NCI-H1092 treated with DMSO at 0.1 percent for 48 hours (cell line): Measurements from ENCODE around the gene NADSYN1.
"Not testable (repeated sequence)": the region's sequence is repeated elsewhere in the genome, so short reads cannot be mapped to it uniquely, and the experiment has no call there.

Source experiments
- DNase-seq: peaks from one replicate; lab custom pipeline; 2025; lab: John Stamatoyannopoulos, UW

The NADSYN1 gene

GRCh38 chr11:71527576-71528210 is 74.7 kb downstream of the NADSYN1 start:
- DNase-seq: no peak

DNA sequence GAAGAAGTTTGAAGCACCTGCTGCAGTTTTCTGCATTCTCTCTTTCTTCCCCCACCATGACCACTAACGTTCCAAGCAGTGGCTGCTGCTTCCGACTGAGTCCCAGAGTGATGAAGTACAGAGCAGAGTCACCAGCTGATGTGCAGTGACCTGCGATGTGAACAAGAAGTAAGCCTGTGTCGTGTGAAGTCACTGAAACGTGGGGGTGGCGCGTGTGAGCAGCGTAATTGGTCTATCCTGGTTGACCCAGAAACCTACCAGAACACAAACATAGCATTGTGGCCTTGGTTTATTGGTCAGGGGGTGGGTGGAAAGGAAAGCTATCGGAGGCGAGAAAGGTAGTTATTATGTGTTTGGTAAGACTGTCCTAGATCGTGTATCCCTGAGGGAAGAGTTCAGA is 77.6 kb downstream of the NADSYN1 start:
- no peak for DNase-seq

- no peak for DNase-seq
Observed at GRCh38 chr11:71532036-71532610, 79.1 kb downstream of the NADSYN1 start.

DNA sequence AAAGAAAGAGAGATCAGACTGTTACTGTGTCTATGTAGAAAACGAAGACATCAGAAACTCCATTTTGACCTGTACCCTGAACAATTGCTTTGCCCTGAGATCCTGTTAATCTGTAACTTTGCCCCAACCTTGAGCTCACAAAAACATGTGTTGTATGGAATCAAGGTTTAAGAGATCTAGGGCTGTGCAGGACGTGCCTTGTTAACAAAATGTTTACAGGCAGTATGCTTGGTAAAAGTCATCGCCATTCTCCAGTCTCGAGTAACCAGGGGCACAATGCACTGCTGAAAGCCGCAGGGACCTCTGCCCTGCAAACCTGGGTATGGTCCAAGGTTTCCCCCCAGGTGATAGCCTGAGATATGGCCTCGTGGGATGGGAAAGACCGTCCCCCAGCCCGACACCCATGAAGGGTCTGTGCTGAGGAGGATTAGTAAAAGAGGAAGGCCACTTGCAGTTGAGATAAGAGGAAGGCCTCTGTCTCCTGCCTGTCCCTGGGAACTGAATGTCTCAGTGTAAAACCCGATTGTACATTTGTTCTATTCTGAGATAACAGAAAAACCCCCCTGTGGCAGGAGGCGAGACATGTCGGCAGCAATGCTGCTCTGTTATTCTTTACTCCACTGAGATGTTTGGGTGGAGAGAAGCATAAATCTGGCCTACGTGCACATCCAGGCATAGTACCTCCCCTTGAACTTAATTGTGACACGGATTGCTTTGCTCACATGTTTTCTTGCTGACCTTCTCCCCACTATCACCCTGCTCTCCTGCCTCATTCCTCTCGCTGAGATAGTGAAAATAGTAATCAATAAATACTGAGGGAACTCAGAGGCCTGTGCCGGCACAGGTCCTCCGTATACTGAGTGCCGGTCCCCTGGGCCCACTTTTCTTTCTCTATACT is 82.0 kb downstream of the NADSYN1 start:
- DNase-seq: not testable (repeated sequence)

- DNase-seq: no peak
Observed at GRCh38 chr11:71535825-71536224, 82.8 kb downstream of the NADSYN1 start.

GRCh38 chr11:71537537-71537936 is 84.5 kb downstream of the NADSYN1 start:
- no peak for DNase-seq

GRCh38 chr11:71537977-71538665 is 85.1 kb downstream of the NADSYN1 start, which contains the start of gene KRTAP5-8:
TSS of gene KRTAP5-8 (plus strand) at chr11:71538025. CDS start at chr11:71538056, 31 bp downstream.
- not testable (repeated sequence) for DNase-seq

DNA sequence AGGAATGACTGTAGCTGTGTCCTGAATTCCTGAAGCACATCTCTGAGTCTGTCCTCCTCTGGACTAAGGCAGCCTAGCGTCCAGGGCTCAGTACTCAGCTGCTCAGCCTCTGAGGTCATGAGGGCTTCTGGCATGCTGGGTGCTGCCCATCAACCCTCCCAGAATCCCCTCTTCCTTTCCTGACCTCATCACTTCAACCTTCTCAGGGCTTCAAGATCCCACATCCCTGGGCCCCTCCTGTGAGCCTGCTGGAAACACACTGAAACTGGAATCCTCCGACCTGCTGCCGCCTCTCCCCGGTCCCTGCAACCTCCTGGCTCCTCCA is 85.6 kb downstream of the NADSYN1 start:
- no peak for DNase-seq

- no peak for DNase-seq
Observed at GRCh38 chr11:71539017-71539416, 86.0 kb downstream of the NADSYN1 start.

- DNase-seq: not testable (repeated sequence)
Observed at GRCh38 chr11:71539971-71540370, 87.0 kb downstream of the NADSYN1 start.

- not testable (repeated sequence) for DNase-seq
Observed at GRCh38 chr11:71540521-71541304, 87.7 kb downstream of the NADSYN1 start.

DNA sequence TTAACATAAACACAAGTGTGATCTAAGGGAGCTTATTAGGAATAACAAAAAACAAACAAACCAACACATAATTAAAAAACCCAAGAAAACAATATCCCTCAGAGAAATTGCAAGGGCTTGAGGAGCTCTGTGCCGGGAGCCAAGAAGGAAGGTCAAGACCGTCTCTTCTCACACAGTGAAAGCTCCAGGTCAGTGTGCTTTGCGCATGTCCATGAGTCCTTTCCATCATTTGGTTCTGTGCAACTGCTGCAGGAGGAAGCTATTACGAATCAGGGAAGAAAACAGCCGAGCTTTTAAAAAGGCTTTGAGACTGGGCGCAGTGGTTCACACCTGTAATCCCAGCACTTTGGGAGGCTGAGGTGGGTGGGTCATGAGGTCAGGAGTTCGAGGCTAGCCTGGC is 89.4 kb downstream of the NADSYN1 start:
- no peak for DNase-seq

DNA sequence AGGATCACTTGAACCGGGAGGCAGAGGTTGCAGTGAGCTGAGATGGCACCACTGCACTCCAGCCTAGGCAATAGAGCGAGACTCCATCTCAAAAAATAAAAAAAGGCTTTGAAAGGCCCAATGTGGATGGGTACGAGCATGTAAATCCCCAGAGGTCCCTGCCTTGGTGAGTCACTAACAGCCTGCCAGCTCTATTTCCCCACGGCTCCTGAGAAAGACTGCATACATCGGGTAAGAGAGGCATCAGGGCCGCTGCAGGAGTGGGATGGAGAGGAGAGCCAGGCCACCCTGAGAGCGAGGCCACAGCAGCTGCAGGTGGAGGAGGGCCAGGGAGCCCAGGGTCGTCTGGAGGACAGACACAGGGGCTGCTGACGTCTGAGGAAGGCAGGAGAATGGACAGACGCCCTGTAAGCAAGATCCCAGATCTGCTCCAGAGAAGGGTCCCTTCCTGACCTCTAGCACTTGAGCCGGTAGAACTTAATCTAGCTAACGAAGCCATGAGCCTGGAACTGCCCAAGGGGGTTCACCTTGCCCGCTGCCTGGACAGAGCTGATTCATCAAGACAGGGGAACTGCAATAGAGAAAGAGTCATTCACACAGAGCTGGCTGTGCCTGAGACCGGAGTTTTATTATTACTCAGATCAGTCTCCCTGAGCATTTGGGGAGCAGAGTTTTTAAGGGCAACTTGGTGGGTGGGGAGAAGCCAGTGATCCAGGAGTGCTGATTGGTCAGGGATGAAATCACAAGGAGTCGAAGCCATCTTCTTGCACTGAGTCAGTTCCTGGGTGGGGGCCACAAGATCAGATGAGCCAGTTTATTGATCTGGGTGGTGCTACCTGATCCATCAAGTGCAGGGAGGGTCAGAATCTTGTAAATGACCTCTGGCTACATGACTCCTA is 90.1 kb downstream of the NADSYN1 start:
- no peak for DNase-seq

DNA sequence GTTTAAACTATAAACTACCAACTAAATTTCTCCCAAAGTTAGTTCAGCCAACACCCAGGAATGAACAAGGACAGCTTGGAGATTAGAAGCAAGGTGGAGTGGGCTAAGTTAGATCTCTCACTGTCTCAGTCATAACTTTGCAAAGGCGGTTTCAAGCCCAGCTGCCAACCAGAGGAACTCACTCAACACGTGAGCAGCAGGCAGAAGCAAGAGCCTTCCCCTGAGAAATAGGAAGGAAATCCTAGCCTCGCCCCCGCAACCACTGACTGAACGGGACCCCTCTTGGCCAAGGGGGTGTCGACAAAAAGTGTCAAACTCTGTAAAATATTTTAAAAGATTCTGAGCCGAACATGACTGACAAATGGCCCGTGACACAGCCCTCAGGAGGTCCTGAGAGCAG is 90.9 kb downstream of the NADSYN1 start:
- no peak for DNase-seq

DNA sequence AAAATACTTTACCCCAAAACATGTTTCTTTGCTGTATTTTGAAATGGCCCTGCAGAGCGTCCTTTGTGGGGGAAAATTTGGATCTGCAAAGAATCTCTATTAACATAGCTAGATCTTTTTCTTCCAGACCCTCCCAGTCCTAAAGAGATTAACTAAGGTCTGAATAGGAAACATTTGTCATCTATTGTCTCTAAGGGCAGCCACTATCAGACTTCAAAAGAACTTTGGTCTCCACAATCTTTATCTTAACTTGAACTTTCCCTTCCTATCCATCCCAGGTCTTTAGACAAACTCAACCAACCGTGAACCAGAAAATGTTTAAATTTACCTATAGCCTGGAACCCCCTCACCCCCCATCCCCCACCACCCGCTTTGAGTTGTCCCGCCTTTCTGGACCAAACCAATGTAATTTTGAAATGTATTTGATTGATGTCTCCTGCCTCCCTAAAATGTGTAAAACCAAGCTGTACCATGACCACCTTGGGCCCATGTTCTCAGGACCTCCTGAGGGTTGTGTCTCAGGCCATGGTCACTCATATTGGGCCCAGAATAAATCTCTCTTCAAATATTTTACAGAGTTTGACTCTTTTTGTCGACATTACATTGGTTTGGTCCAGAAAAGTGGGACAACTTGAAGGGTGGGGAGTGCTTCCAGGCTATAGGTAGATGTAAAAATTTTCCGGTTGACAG is 91.7 kb downstream of the NADSYN1 start:
- DNase-seq: no peak

DNA sequence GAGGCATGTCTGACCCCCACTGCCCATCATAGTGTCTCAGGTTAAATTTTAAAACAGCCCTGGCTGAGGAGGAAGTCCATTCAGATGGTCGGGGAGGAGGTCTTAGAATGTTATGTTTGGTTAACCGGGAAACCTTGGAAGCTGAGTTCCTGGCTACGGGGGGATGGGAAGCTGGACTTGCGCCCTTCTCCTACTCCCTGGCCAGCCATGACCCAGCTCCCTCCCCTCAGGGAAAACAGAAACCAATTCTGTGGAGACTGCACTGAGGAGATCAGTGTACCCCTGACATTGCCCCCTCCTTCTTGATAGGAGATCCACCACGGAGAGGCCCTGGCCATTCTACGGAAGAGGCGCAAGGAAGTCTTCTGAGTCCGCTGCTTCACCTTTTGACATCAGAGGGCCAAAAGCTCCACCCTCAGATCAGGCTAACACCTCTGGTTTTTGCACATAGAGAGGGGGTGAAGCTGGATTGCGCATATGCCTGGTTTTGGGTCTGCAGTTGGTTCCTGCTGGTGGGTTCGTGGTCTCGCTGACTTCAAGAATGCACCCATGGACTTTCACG is 92.5 kb downstream of the NADSYN1 start:
- no peak for DNase-seq

GRCh38 chr11:71548120-71548519 is 95.1 kb downstream of the NADSYN1 start, which contains the start of gene KRTAP5-9:
TSS of gene KRTAP5-9 (plus strand) at chr11:71548420. CDS start at chr11:71548658, 238 bp downstream.
- DNase-seq: no peak

DNA sequence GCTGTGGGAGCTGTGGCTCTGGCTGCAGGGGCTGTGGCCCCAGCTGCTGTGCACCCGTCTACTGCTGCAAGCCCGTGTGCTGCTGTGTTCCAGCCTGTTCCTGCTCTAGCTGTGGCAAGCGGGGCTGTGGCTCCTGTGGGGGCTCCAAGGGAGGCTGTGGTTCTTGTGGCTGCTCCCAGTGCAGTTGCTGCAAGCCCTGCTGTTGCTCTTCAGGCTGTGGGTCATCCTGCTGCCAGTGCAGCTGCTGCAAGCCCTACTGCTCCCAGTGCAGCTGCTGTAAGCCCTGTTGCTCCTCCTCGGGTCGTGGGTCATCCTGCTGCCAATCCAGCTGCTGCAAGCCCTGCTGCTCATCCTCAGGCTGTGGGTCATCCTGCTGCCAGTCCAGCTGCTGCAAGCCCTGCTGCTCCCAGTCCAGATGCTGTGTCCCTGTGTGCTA is 95.7 kb downstream of the NADSYN1 start:
- no peak for DNase-seq
